OCI-LY1 (cell line): ENCODE data around the gene SSX3.
"Not testable (repeated sequence)": the region's sequence is repeated elsewhere in the genome, so short reads cannot be mapped to it uniquely, and the experiment has no call there.

Experiments used
- H2AFZ ChIP-seq: fragments of 200-600 bp; sonication (generic), shearing (Covaris generic); 2 replicates; pipeline ENCODE4 v1.6.0; 2014; ENCODE audit warnings: antibody characterized with exemption, mild to moderate bottlenecking, low read length
- H3F3A ChIP-seq: fragments of 200-600 bp; sonication (generic), shearing (Covaris generic); 2 replicates; pipeline ENCODE4 v1.6.0; 2014; ENCODE audit warnings: mild to moderate bottlenecking, antibody characterized with exemption, low read length, moderate library complexity; ENCODE audit not compliant: insufficient read depth
- H3K27ac ChIP-seq: fragments of 200-600 bp; sonication (generic); 2 replicates; pipeline ENCODE4 v1.5.1; 2014; ENCODE audit warnings: low read length, mixed run types, mild to moderate bottlenecking, low read depth; ENCODE audit not compliant: poor library complexity, severe bottlenecking
- H3K27me3 ChIP-seq: fragments of 200-600 bp; sonication (generic); 2 replicates; pipeline ENCODE4 v1.6.0; 2014; ENCODE audit warnings: antibody characterized with exemption, mild to moderate bottlenecking, low read length, moderate library complexity; ENCODE audit not compliant: insufficient read depth
- H3K36me3 ChIP-seq: fragments of 200-600 bp; sonication (generic); 2 replicates; pipeline ENCODE4 v1.6.1; 2014; ENCODE audit warnings: mild to moderate bottlenecking, antibody characterized with exemption, low read length, moderate library complexity, mixed read lengths; ENCODE audit not compliant: insufficient read depth
- H3K4me1 ChIP-seq: fragments of 200-600 bp; sonication (generic); 2 replicates; pipeline ENCODE4 v1.5.1; 2014; ENCODE audit warnings: mild to moderate bottlenecking, low read length, moderate library complexity; ENCODE audit not compliant: insufficient read depth, severe bottlenecking
- H3K4me2 ChIP-seq: fragments of 200-600 bp; sonication (generic), shearing (Covaris generic); 2 replicates; pipeline ENCODE4 v1.6.1; 2014; ENCODE audit warnings: low read length
- H3K4me3 ChIP-seq: fragments of 200-600 bp; sonication (generic); 2 replicates; pipeline ENCODE4 v1.5.1; 2014; ENCODE audit warnings: low read length, low read depth, mild to moderate bottlenecking, mixed read lengths; ENCODE audit not compliant: poor library complexity, severe bottlenecking
- H3K79me2 ChIP-seq: fragments of 200-600 bp; shearing (Covaris generic); 2 replicates; pipeline ENCODE4 v1.6.1; 2016; ENCODE audit warnings: mixed run types, low read length, mixed read lengths; ENCODE audit not compliant: insufficient read depth
- H3K9ac ChIP-seq: fragments of 200-600 bp; sonication (generic), shearing (Covaris generic); 2 replicates; pipeline ENCODE4 v1.6.1; 2014; ENCODE audit warnings: mild to moderate bottlenecking, low read length, mixed read lengths
- H3K9me2 ChIP-seq: fragments of 200-600 bp; sonication (generic), shearing (Covaris generic); 2 replicates; pipeline ENCODE4 v1.6.1; 2014; ENCODE audit warnings: low read depth, mild to moderate bottlenecking, low read length, mixed read lengths
- H3K9me3 ChIP-seq: fragments of 200-600 bp; shearing (Covaris generic); 2 replicates; pipeline ENCODE4 v1.6.1; 2014; ENCODE audit warnings: low read length, mixed read lengths
- H4K20me1 ChIP-seq: fragments of 200-600 bp; sonication (generic), shearing (Covaris generic); 2 replicates; pipeline ENCODE4 v1.6.0; 2016; ENCODE audit warnings: mild to moderate bottlenecking, low read length; ENCODE audit not compliant: insufficient read depth
- EZH2 ChIP-seq: fragments of 200-600 bp; sonication (generic), shearing (Covaris generic); IDR thresholded peaks from 2 replicates; pipeline ENCODE4 v1.8.0; 2017; ENCODE audit warnings: borderline replicate concordance, mixed run types, mild to moderate bottlenecking, antibody characterized with exemption, low read length, moderate library complexity, mixed read lengths
- TF ChIP-seq, protein P1 (sequence below): fragments of 200-600 bp; sonication (generic), shearing (Covaris generic); IDR thresholded peaks from 2 replicates; pipeline ENCODE4 v1.5.1; 2017; ENCODE audit warnings: mild to moderate bottlenecking, antibody characterized with exemption, low read length, moderate library complexity, mixed read lengths

Gene SSX3

DNA sequence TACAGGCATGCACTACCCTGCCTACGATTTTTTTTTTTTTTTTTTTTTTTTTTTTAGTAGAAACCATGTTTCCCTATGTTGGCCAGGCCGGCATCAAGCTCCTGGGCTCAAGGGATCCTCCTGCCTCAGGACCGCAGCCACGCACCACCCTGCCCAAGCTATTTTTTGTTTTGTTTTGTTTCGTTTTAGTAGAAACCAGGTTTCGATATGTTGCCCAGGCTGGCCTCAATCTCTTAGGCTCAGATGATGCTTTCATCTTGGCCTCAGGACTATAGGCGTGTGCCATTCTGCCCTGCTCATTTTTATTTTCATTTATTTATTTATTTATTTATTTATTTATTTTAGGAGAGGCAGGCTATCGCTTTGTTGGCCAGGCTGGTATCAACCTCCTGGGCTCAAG, 1.2 kb upstream of the SSX3 start:
- Histone ChIP-seq H3K9ac (no peak overlapping the region), H3K27me3 (no peaks in the 10 kb centered on the region), H3K9me3 (no peaks in the 10 kb centered on the region), H4K20me1 (no peaks in the 10 kb centered on the region), H3F3A (no peaks in the 10 kb centered on the region), H3K36me3 (no peaks in the 10 kb centered on the region), H3K4me2 (no peak overlapping the region), H3K27ac (no peak overlapping the region), H3K4me1 (no peaks in the 10 kb centered on the region), H2AFZ (no peak overlapping the region), H3K4me3 (no peak overlapping the region), H3K79me2 (no peaks in the 10 kb centered on the region), H3K9me2 (no peaks in the 10 kb centered on the region)
- no peak for TF ChIP-seq EZH2
- TF ChIP-seq, protein P1, sequence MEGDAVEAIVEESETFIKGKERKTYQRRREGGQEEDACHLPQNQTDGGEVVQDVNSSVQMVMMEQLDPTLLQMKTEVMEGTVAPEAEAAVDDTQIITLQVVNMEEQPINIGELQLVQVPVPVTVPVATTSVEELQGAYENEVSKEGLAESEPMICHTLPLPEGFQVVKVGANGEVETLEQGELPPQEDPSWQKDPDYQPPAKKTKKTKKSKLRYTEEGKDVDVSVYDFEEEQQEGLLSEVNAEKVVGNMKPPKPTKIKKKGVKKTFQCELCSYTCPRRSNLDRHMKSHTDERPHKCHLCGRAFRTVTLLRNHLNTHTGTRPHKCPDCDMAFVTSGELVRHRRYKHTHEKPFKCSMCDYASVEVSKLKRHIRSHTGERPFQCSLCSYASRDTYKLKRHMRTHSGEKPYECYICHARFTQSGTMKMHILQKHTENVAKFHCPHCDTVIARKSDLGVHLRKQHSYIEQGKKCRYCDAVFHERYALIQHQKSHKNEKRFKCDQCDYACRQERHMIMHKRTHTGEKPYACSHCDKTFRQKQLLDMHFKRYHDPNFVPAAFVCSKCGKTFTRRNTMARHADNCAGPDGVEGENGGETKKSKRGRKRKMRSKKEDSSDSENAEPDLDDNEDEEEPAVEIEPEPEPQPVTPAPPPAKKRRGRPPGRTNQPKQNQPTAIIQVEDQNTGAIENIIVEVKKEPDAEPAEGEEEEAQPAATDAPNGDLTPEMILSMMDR = no peak

DNA sequence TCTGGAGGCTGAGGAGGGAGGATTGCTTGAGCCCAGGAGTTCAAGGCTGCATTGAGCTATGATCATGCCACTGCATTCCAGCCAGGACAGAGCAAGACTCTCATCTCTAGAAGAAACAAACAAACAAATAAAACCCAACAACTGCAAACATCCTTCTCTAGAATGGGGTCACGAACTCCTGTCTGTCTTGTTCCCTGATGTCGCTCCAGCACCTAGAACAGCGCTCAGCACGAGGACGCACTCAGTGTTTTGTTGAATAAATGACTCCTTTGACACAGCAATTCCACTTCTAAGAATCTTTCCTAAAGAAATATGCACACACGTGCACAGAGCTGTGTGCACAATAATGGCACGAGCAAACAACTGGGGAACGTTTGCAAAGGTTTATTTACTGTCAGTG, 10.4 kb downstream of the SSX3 start:
- H3K9ac ChIP-seq, H3K27ac ChIP-seq, H3K4me2 ChIP-seq, H3K4me3 ChIP-seq, H2AFZ ChIP-seq, H3K27me3 ChIP-seq, H3F3A ChIP-seq, H3K36me3 ChIP-seq, H4K20me1 ChIP-seq, H3K9me2 ChIP-seq, H3K79me2 ChIP-seq, H3K9me3 ChIP-seq, H3K4me1 ChIP-seq: not testable (repeated sequence)

DNA sequence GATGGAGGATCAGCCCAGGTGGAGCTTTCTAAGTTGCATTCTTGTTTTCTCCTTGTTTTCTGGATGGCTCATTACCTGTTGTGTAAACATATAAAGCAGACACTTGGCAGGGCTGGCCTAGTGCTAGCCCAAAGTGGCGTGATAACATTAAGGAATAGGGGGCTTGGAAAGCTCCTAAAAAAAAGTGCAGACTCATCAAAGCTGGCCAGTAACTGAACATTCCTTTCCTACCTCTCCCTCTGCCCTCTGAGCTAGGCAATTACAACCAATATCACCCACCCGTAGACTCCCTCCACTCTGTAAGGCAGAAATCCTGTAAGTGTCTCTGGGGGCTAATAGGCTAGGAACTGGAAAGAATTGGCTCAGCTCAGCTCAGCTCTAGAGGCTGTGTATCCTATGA, 42.5 kb downstream of the SSX3 start:
- not testable (repeated sequence) for H4K20me1 ChIP-seq, H2AFZ ChIP-seq, H3K27me3 ChIP-seq

DNA sequence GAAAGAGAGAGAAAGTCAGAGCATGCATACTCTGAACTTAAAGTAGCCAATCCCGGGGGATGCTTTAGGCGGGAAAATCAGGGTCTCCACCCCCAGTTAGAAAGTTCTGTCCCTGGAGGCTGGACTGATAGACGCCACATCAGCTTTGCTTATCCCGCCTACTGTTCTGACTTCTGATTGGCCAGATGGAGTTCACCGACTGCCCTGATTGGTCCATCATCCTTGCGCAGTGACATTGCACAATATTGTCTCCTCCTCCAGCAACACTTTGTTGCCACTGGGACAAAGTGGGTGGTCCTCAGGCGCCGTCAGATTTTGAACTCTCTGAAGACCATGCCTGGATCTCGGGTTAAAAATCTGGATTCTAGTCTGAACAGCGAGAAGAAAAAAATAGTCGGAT, 50.3 kb downstream of the SSX3 start:
- Histone ChIP-seq H3K4me3 (no peak overlapping the region), H3K79me2 (no peaks in the 10 kb centered on the region), H3K9ac (no peak overlapping the region), H3K27ac (no peak overlapping the region), H3K4me2 (no peak overlapping the region), H4K20me1 (no peaks in the 10 kb centered on the region), H2AFZ (no peak overlapping the region), H3K36me3 (no peaks in the 10 kb centered on the region), H3K4me1 (no peaks in the 10 kb centered on the region), H3K9me2 (no peaks in the 10 kb centered on the region), H3F3A (no peaks in the 10 kb centered on the region), H3K9me3 (no peaks in the 10 kb centered on the region), H3K27me3 (no peaks in the 10 kb centered on the region)
- TF ChIP-seq, protein P1 = no peak
- no peak for TF ChIP-seq EZH2

More for the DNA sequence above, 42.5 kb downstream of the SSX3 start:
- H3K9ac ChIP-seq, H3K36me3 ChIP-seq, H3K4me3 ChIP-seq, H3K4me2 ChIP-seq, H3F3A ChIP-seq, H3K9me3 ChIP-seq, H3K27ac ChIP-seq, H3K4me1 ChIP-seq, H3K9me2 ChIP-seq, H3K79me2 ChIP-seq: not testable (repeated sequence)
